ENCODE data around the gene MSH5. TPM values are rescaled to one million over a fixed set of nuclear protein-coding genes. Genes with fewer than 3 reads are reported as not detected.
"Not testable (repeated sequence)": the region's sequence is repeated elsewhere in the genome, so short reads cannot be mapped to it uniquely, and the experiment has no call there.

The MSH5 gene
- total and polyA plus RNA-seq, 3 experiments from 2014 or later = 2.0 to 39.8 (median 36.4) TPM

DNA sequence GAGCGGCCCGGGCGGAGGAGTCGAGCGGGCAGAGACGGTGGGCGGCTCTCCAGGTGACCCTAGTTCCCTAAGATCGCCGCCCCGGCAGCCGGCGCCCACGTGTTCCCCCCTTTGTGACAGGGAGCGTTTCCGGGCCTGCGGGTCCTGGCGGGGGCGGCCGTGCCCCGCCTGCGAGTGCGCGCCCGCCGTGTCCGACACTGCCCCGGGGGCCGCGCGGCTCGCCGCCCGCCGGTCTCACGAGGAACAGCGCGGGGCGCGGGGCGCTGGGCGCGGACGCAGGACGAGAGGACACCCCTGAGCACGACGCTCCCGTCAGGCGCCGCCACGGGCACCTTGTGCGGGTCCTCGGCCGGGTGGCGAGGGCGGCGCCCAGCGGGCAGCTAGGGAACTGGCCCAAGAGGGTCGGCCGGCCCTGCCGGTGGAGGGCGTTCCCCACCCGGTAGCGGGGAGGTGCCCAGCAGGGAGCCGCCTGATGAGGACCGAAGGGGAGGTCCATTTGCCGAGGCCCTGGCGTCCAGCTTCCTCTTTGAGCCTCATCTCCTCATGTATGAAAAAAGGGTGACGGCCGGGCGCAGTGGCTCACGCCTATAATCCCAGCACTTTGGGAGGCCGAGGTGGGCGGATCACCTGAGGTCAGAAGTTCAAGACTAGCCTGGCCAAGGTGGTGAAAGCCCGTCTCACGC lies 56.0 kb downstream of the MSH5 start, which contains the start of gene VARS1:
Gene VARS1, minus strand, starts transcription at position 137 of the 683 bp plus-strand sequence. CDS start 535 bp downstream, outside the sequence.
- Histone ChIP-seq H3K4me1 (ENCODE audit: insufficient read depth, low read length) (peaks cover 46% of the 10 kb centered on the region), H3K4me3 (ENCODE audit: low read length) (peak within 1 kb of the TSS; percentile 82), H3K36me3 (ENCODE audit: insufficient read depth, low read length) (peaks cover 2% of the 10 kb centered on the region), H3K27me3 (ENCODE audit: insufficient read depth, low read length, poor library complexity, severe bottlenecking) (no peaks in the 10 kb centered on the region), H3K9me3 (ENCODE audit: low read length) (no peaks in the 10 kb centered on the region), H3K27ac (ENCODE audit: low read depth, low read length) (peak within 1 kb of the TSS; percentile 87)
- DNase-seq = peak; percentile 77 to 90 (median 84)
- ChIA-PET POLR2A (interaction anchor here (0.6 to 1.8 kb wide), 11 partner anchors 11 to 396 kb away, joined by 3 to 18 read pairs (median 4); partner anchors contain the start of genes ABHD16A, HSPA1A, HSPA1B and HSPA1L), CTCF (interaction anchor here (0.7 to 3.5 kb wide), 12 partner anchors 11 to 144 kb away, joined by 3 to 21 read pairs (median 6); partner anchors contain the start of genes DDAH2, LSM2 and MSH5)
- Mint-ChIP-seq H3K27ac (peak within 1 kb of the TSS; percentile 85 to 99 (median 98)), H3K9me3 (no peaks in the 10 kb centered on the region), H3K4me3 (peak within 1 kb of the TSS; percentile 89 to 99 (median 94)), H3K27me3 (no peaks in the 10 kb centered on the region), H3K36me3 (peaks cover under 1 to 24% (median 2%) of the 10 kb centered on the region in 3 donors), H3K4me1 (peaks cover 34 to 59% (median 40%) of the 10 kb centered on the region in 3 donors)

DNA sequence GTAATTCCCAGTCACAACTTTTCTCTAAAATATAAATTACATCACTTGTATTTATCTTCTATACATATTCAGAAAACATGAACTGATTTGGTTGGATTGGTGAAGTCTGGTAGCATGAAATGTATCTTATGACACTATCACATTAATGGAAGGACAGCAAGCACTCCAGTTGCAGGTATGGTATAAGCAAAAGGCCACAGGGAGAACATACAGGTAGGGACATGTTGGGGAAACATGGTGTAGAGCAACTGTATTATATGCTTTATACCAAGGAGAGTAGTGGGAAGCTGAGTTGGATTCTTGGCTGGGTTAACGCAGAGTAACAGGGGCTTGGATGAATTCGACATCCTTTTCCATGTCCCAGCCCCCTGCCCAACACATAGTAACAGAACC lies 57.2 kb downstream of the MSH5 start:
- CTCF ChIA-PET = interaction anchor here (1.2 to 3.5 kb wide), 6 partner anchors 10 to 34 kb away, joined by 4 to 21 read pairs (median 10); partner anchors contain the start of gene LSM2
- H3K4me1 Mint-ChIP-seq = peaks cover 32 to 54% (median 35%) of the 10 kb centered on the region in 3 donors
- DNase-seq = no peak
- POLR2A ChIA-PET = interaction anchor here (1.3 to 1.5 kb wide), 2 partner anchors 18 to 21 kb away, joined by 3 to 8 read pairs; partner anchors contain the start of genes HSPA1A and HSPA1L
- peaks cover 0 to 24% (median 2%) of the 10 kb centered on the region in 3 donors for H3K36me3 Mint-ChIP-seq
- no peak overlapping the region for H3K27ac ChIP-seq (ENCODE audit: low read depth, low read length)
- H3K4me1 ChIP-seq (ENCODE audit: insufficient read depth, low read length) = peaks cover 46% of the 10 kb centered on the region
- H3K4me3 Mint-ChIP-seq = peak overlapping the region; percentile 49 to 97 (median 63)
- no peaks in the 10 kb centered on the region for H3K9me3 Mint-ChIP-seq
- H3K9me3 ChIP-seq (ENCODE audit: low read length) = no peaks in the 10 kb centered on the region
- H3K27me3 Mint-ChIP-seq = no peaks in the 10 kb centered on the region
- peak overlapping the region; percentile 85 to 99 (median 94) for H3K27ac Mint-ChIP-seq
- H3K4me3 ChIP-seq (ENCODE audit: low read length) = no peak overlapping the region
- no peaks in the 10 kb centered on the region for H3K36me3 ChIP-seq (ENCODE audit: insufficient read depth, low read length)
- no peaks in the 10 kb centered on the region for H3K27me3 ChIP-seq (ENCODE audit: insufficient read depth, low read length, poor library complexity, severe bottlenecking)

DNA sequence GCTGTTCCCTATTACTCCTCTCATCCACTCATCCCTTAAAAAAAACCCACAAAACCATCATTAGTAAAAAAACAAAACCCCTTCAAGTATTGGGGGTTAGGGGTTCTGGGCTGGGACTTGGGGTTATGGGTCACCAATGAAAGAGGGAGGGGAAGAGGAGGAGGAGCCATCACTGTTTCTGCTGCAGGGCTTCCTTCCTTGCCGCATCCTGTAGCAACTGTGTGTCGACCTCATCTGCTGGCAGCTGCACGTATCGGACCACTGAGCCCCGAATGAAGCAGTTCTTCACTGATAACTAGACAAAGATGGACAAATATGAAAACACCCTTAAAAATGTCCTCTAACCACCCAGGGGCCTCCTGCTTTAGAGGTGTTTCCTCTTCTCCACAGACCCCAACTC lies 57.8 kb downstream of the MSH5 start:
- no peaks in the 10 kb centered on the region for H3K9me3 ChIP-seq (ENCODE audit: low read length)
- H3K27ac ChIP-seq (ENCODE audit: low read depth, low read length) = no peak overlapping the region
- no peaks in the 10 kb centered on the region for H3K36me3 ChIP-seq (ENCODE audit: insufficient read depth, low read length)
- peak in 2 of 5 donors; percentile 14 to 39 for DNase-seq
- ChIA-PET POLR2A (no interaction called here), CTCF (interaction anchor here (1.6 to 3.5 kb wide), 4 partner anchors 8 to 28 kb away, joined by 3 to 21 read pairs (median 10); partner anchors contain the start of gene LSM2)
- no peaks in the 10 kb centered on the region for H3K27me3 ChIP-seq (ENCODE audit: insufficient read depth, low read length, poor library complexity, severe bottlenecking)
- H3K36me3 Mint-ChIP-seq = peaks cover 0 to 20% (median 2%) of the 10 kb centered on the region in 3 donors
- H3K27ac Mint-ChIP-seq = peak overlapping the region; percentile 85 to 95 (median 93)
- H3K9me3 Mint-ChIP-seq = no peaks in the 10 kb centered on the region
- H3K4me3 Mint-ChIP-seq = peak overlapping the region; percentile 52 to 87 (median 69)
- H3K4me3 ChIP-seq (ENCODE audit: low read length) = peak overlapping the region; percentile 41
- peaks cover 29 to 50% (median 35%) of the 10 kb centered on the region in 3 donors for H3K4me1 Mint-ChIP-seq
- peaks cover 46% of the 10 kb centered on the region for H3K4me1 ChIP-seq (ENCODE audit: insufficient read depth, low read length)
- H3K27me3 Mint-ChIP-seq = no peaks in the 10 kb centered on the region

DNA sequence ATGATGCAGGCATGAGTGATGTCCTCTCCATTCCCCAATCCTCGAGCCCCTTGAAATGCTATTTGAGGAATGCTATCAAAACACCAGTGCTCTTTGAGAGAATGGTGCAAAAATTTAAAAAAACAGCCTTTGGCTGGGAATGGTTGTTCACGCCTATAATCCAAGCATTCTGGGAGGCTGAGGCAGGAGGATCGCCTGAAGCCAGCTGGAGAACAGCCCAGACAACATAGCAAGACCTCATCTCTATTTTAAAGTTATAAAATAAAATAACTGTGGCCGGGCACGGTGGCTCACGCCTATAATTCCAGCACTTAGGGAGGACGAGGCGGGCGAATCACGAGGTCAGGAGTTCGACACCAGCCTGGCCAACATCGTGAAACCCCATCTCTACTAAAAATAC lies 60.0 kb downstream of the MSH5 start:
- Histone ChIP-seq H3K27me3 (ENCODE audit: insufficient read depth, low read length, poor library complexity, severe bottlenecking) (no peaks in the 10 kb centered on the region), H3K27ac (ENCODE audit: low read depth, low read length) (no peak overlapping the region), H3K4me3 (ENCODE audit: low read length) (no peak overlapping the region), H3K36me3 (ENCODE audit: insufficient read depth, low read length) (peaks cover 4% of the 10 kb centered on the region), H3K4me1 (ENCODE audit: insufficient read depth, low read length) (peaks cover 32% of the 10 kb centered on the region), H3K9me3 (ENCODE audit: low read length) (no peaks in the 10 kb centered on the region)
- Mint-ChIP-seq H3K9me3 (no peaks in the 10 kb centered on the region), H3K27me3 (no peaks in the 10 kb centered on the region), H3K4me3 (no peak overlapping the region), H3K27ac (peak overlapping the region in 1 of 8 donors; percentile 10), H3K4me1 (peaks cover 18 to 45% (median 24%) of the 10 kb centered on the region in 3 donors), H3K36me3 (peaks cover 0 to 24% (median 2%) of the 10 kb centered on the region in 3 donors)
- POLR2A ChIA-PET = interaction anchor here (0.5 kb wide), 1 partner anchor 385 kb away, joined by 7 read pairs; no protein-coding TSS in a partner anchor
- CTCF ChIA-PET = interaction anchor here (2.0 to 2.8 kb wide), 3 partner anchors 18 to 70 kb away, joined by 5 to 9 read pairs (median 7); no protein-coding TSS in a partner anchor
- DNase-seq = no peak

DNA sequence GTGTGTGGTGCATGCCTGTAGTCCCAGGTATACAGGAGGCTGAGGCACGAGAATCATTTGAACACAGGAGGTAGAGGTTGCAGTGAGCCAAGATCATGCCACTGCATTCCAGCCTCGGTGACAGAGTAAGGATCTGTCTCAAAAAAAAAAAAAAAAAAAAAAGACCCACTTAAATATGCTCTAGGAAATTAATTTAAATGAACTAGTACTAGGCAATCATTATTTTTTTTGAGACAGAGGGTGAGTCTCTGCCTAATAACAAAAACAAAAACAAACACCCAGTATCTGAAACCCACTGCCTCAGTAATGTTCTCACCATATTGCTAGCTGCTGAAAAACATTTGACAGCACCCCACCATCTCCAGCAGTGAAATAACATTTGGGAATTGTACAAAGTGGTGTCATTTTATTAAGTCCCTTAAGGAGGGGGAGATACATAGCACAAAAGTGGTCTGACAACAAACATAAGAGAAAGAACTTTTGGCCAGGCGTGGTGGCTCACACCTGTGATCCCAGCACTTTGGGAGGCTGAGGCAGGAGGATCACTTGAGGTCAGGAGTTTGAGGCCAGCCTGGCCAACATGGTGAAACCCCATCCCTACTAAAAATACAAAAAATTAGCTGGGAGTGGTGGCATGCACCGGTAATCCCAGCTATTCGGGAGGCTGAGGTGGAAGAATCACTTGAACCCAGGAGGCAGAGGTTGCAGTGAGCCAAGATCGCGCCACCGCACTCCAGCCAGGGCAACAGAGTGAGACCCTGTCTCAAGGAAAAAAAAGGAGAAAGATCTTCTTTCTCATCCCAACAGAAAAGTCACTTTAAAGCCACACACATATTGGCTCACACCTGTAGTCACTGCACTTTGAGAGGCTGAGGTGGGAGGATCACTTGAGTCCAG lies 61.5 kb downstream of the MSH5 start:
- H3K27me3 ChIP-seq (ENCODE audit: insufficient read depth, low read length, poor library complexity, severe bottlenecking); H3K27ac ChIP-seq (ENCODE audit: low read depth, low read length); H3K4me3 ChIP-seq (ENCODE audit: low read length); H3K27me3 Mint-ChIP-seq; H3K9me3 Mint-ChIP-seq; DNase-seq; H3K36me3 ChIP-seq (ENCODE audit: insufficient read depth, low read length); H3K4me3 Mint-ChIP-seq; H3K9me3 ChIP-seq (ENCODE audit: low read length): not testable (repeated sequence)
- CTCF ChIA-PET = interaction anchor here (1.0 to 2.3 kb wide), 2 partner anchors 13 to 29 kb away, joined by 4 to 5 read pairs; no protein-coding TSS in a partner anchor
- H3K4me1 ChIP-seq (ENCODE audit: insufficient read depth, low read length) = peaks cover 32% of the 10 kb centered on the region
- Mint-ChIP-seq H3K27ac (peak overlapping the region in 2 of 8 donors; percentile 32 to 36), H3K4me1 (peaks cover 20 to 52% (median 25%) of the 10 kb centered on the region in 3 donors), H3K36me3 (peaks cover 0 to 19% (median 2%) of the 10 kb centered on the region in 3 donors)
- POLR2A ChIA-PET = interaction anchor here (0.7 kb wide), 1 partner anchor 94 kb away, joined by 6 read pairs; no protein-coding TSS in a partner anchor

DNA sequence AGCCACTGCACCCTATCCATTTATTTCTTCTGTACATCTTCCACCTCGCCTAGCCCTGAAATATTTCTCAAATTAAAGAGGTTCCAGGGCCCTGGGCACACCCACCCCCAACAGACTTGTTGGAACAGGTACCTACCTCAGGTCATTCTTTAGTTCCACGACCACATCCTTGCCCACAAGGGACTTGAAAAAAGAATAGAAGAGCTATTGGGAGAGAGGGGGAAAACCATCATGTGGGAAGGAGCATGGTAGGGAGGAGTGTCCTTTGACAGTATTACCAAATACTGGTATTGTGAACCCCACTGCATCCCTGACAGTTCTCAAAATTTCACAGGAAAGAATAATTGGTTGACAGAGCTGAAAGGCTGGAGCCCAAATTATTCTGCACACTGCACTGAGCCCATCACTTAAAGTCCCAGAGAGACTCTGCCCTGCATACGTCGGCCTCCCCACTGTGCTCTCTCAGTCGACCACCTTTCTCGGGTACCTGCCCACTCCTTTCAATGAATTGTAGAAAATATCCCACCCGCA lies 66.2 kb downstream of the MSH5 start:
- POLR2A ChIA-PET = interaction anchor here (0.9 to 2.1 kb wide), 8 partner anchors 9 to 265 kb away, joined by 3 to 18 read pairs (median 6); partner anchors contain the start of genes DDAH2, HSPA1A, HSPA1L and VARS1
- Histone ChIP-seq H3K4me3 (ENCODE audit: low read length) (peak overlapping the region; percentile 95), H3K27me3 (ENCODE audit: insufficient read depth, low read length, poor library complexity, severe bottlenecking) (no peaks in the 10 kb centered on the region), H3K36me3 (ENCODE audit: insufficient read depth, low read length) (peaks cover 12% of the 10 kb centered on the region), H3K27ac (ENCODE audit: low read depth, low read length) (peak overlapping the region; percentile 93), H3K9me3 (ENCODE audit: low read length) (no peaks in the 10 kb centered on the region), H3K4me1 (ENCODE audit: insufficient read depth, low read length) (peaks cover 12% of the 10 kb centered on the region)
- Mint-ChIP-seq H3K9me3 (no peaks in the 10 kb centered on the region), H3K36me3 (peaks cover 6 to 45% (median 10%) of the 10 kb centered on the region in 3 donors), H3K27ac (peak overlapping the region; percentile 85 to 97 (median 94)), H3K27me3 (no peaks in the 10 kb centered on the region), H3K4me3 (peak overlapping the region; percentile 83 to 94 (median 91)), H3K4me1 (peaks cover 15 to 44% (median 28%) of the 10 kb centered on the region in 3 donors)
- peak in 1 of 5 donors; percentile 29 for DNase-seq
- CTCF ChIA-PET = interaction anchor here (1.0 to 3.4 kb wide), 14 partner anchors 9 to 154 kb away, joined by 3 to 21 read pairs (median 6); partner anchors contain the start of genes BAG6, DDAH2, HSPA1A and HSPA1B
